ENCODE data around the gene VSIR. TPM values are rescaled to one million over a fixed set of nuclear protein-coding genes. Genes with fewer than 3 reads are reported as not detected.

Gene VSIR
- total and polyA plus RNA-seq, 2 donors from 2014 or later: 32.1 to 66.6 TPM

DNA sequence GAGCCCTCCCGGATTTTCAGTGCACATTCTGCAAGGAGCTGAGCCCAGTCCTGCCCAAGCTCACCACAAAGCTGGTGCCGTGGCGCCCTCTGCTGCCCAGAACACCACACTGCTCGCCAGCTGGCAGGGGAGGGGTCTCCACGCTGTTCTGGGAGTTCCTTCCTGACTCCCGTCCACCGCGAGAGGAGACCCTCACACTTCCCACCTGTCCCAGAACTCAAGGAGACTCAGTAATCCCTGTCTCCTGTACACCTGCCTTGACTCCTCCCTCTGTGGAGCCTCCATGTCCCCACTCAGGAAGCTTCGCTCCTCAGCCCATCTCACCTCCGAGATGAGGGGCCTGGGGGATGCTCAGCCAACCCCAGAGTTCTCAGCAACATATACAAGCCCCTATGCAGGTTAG, 65.0 kb downstream of the VSIR start:
- FAIRE-seq: no peak

DNA sequence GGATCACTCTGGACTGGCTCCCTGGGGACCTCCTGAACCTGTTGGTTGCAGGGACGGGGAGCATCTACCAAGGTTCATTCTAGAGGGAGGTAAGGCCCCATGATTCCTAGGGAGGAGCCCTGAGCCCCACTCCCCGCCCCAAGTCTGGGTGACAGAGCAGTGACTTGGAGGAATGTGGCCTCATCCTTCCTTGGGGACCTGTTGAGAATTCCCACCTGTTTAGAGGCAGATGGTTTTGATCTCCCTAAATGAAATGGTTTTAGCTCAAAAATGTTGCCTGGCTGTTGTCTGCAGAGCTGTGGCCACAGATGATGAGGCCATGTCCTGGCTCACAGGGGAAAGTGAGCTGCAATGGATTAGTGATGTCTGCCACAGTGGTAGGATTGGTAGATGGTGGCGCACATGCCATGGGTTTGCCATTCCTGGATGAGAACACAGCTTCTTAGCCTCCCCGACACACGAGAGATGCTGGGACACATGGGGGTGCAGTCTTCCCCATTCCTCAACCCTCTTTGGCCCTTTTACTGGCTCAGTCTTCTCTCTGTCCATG, 66.0 kb downstream of the VSIR start:
- H3K9me3 ChIP-seq (ENCODE audit: control insufficient read depth in 2 of 3, insufficient read depth in 1 of 3, low read length in 3 of 3): no peaks in the 10 kb centered on the region
- H3K36me3 ChIP-seq (ENCODE audit: control insufficient read depth in 2 of 3, insufficient read depth in 3 of 3, low read length in 3 of 3): no peaks in the 10 kb centered on the region
- FAIRE-seq: no peak
- no peak overlapping the region for H3K27ac ChIP-seq (ENCODE audit: low read depth in 2 of 2, low read length in 2 of 2)
- H3K9ac ChIP-seq (ENCODE audit: low read length in 3 of 3): no peak overlapping the region
- H3K4me3 ChIP-seq (ENCODE audit: low read length in 3 of 3): no peak overlapping the region
- no peak for DNase-seq
- H3K4me1 ChIP-seq (ENCODE audit: control insufficient read depth in 2 of 3, insufficient read depth in 2 of 3, low read depth in 1 of 3, low read length in 3 of 3): peaks cover 0 to 8% (median 4%) of the 10 kb centered on the region in 3 donors
- intact Hi-C loops (cut with DNase I): no loop called here
- TF ChIP-seq, protein P1, sequence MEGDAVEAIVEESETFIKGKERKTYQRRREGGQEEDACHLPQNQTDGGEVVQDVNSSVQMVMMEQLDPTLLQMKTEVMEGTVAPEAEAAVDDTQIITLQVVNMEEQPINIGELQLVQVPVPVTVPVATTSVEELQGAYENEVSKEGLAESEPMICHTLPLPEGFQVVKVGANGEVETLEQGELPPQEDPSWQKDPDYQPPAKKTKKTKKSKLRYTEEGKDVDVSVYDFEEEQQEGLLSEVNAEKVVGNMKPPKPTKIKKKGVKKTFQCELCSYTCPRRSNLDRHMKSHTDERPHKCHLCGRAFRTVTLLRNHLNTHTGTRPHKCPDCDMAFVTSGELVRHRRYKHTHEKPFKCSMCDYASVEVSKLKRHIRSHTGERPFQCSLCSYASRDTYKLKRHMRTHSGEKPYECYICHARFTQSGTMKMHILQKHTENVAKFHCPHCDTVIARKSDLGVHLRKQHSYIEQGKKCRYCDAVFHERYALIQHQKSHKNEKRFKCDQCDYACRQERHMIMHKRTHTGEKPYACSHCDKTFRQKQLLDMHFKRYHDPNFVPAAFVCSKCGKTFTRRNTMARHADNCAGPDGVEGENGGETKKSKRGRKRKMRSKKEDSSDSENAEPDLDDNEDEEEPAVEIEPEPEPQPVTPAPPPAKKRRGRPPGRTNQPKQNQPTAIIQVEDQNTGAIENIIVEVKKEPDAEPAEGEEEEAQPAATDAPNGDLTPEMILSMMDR (IDR thresholded peaks at IDR 0.05; ENCODE audit: borderline replicate concordance, extremely low read depth, insufficient read depth): no peak
- H3K27me3 ChIP-seq (ENCODE audit: control insufficient read depth, insufficient read depth, low read length): no peaks in the 10 kb centered on the region

More for the DNA sequence above, 65.0 kb downstream of the VSIR start:
- Histone ChIP-seq H3K27me3 (ENCODE audit: control insufficient read depth, insufficient read depth, low read length) (no peaks in the 10 kb centered on the region), H3K9ac (ENCODE audit: low read length in 3 of 3) (no peak overlapping the region), H3K36me3 (ENCODE audit: control insufficient read depth in 2 of 3, insufficient read depth in 3 of 3, low read length in 3 of 3) (no peaks in the 10 kb centered on the region), H3K27ac (ENCODE audit: low read depth in 2 of 2, low read length in 2 of 2) (no peak overlapping the region), H3K4me1 (ENCODE audit: control insufficient read depth in 2 of 3, insufficient read depth in 2 of 3, low read depth in 1 of 3, low read length in 3 of 3) (peaks cover 0 to 12% (median 4%) of the 10 kb centered on the region in 3 donors), H3K9me3 (ENCODE audit: control insufficient read depth in 2 of 3, insufficient read depth in 1 of 3, low read length in 3 of 3) (no peaks in the 10 kb centered on the region), H3K4me3 (ENCODE audit: low read length in 3 of 3) (no peak overlapping the region)
- peak in 4 of 5 donors; percentile 62 to 86 (median 80) for DNase-seq
- intact Hi-C loops (cut with DNase I): no loop called here
- TF ChIP-seq, protein P1 (IDR thresholded peaks at IDR 0.05; ENCODE audit: borderline replicate concordance, extremely low read depth, insufficient read depth): peak; percentile 68

DNA sequence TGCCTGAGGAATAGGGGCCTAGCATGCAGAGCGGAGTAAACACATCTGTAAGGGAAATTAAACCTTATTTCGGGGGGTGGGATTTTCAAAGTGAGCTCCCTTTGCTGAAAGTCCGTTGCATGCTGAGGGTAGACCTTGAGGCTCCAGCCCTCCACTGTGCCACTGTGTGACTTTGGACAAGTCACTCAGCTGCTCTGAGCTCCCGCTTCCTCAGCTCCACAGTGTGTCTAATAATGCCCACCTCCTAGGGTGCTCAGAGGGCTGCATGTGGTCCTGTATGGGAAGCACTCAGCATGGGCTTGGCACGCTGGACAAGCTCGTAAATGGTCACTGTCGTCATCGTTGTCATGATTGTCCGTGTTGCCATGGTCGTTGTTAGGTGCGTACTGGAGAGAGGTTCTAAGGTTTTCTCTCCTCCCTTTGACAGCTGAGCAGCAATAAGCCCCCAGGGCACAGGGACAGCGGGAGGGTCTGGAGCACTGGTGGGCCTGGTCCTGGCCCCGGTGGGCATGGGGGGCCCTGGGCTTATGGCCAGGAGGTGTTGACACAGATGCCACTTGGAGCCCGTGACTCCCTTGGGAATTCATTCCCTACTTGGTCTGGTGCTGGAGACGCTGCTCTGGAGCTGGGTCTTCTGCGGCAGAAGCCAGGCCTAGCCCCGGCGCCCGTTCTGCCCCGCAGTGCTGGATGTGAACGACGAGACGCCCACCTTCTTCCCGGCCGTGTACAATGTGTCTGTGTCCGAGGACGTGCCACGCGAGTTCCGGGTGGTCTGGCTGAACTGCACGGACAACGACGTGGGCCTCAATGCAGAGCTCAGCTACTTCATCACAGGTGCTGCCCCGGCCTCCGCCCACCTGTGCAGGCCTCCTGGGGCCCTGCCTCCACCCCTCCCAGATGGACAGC, 66.9 kb downstream of the VSIR start:
- H3K4me3 ChIP-seq (ENCODE audit: low read length in 3 of 3): no peak overlapping the region
- no peak for FAIRE-seq
- no peaks in the 10 kb centered on the region for H3K36me3 ChIP-seq (ENCODE audit: control insufficient read depth in 2 of 3, insufficient read depth in 3 of 3, low read length in 3 of 3)
- intact Hi-C loops (cut with DNase I): no loop called here
- H3K4me1 ChIP-seq (ENCODE audit: control insufficient read depth in 2 of 3, insufficient read depth in 2 of 3, low read depth in 1 of 3, low read length in 3 of 3): peaks cover 0 to 8% (median 4%) of the 10 kb centered on the region in 3 donors
- H3K27me3 ChIP-seq (ENCODE audit: control insufficient read depth, insufficient read depth, low read length): no peaks in the 10 kb centered on the region
- H3K9ac ChIP-seq (ENCODE audit: low read length in 3 of 3): no peak overlapping the region
- no peak overlapping the region for H3K27ac ChIP-seq (ENCODE audit: low read depth in 2 of 2, low read length in 2 of 2)
- TF ChIP-seq, protein P1 (IDR thresholded peaks at IDR 0.05; ENCODE audit: borderline replicate concordance, extremely low read depth, insufficient read depth): no peak
- H3K9me3 ChIP-seq (ENCODE audit: control insufficient read depth in 2 of 3, insufficient read depth in 1 of 3, low read length in 3 of 3): no peaks in the 10 kb centered on the region
- DNase-seq: no peak

Data from kidney (tissue), 14 donors.